Stimulated activated CD8-positive, alpha-beta memory T cell treated with anti-CD3 and anti-CD28 coated beads, Interleukin-2, amount 100 ng/mL, for 1 hour (primary cell): ENCODE results near the gene SLC39A5.
"Not testable (repeated sequence)": the region's sequence is repeated elsewhere in the genome, so short reads cannot be mapped to it uniquely, and the experiment has no call there.

Experiments used
- DNase-seq, 2 donors: peaks; one replicate each; pipeline ENCODE4 v3.0.0-alpha.2; 2020; ENCODE audit warnings: low read depth in 2 of 2

The SLC39A5 gene

DNA sequence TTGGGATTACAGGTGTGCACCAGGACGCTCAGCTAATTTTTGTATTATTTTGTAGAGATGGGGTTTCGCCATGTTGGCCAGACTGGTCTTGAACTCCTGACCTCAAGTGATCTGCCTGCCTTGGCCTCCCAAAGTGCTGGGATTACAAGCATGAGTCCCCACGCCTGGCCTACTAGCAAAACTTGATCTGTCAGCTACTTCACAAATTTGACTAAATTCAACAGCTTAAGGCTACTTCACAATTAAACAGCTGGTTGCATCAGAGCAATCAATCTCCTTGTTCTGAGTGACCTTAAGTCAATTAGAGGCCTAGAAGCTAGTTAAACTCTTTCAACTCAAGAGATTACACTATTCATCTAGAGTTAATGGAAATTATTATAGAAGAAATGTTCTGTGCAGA, 49.1 kb downstream of the SLC39A5 start:
- DNase-seq, result no peak

- DNase-seq, result no peak
Measured at GRCh38 chr12:56280849-56281248, 51.0 kb downstream of the SLC39A5 start.

DNA sequence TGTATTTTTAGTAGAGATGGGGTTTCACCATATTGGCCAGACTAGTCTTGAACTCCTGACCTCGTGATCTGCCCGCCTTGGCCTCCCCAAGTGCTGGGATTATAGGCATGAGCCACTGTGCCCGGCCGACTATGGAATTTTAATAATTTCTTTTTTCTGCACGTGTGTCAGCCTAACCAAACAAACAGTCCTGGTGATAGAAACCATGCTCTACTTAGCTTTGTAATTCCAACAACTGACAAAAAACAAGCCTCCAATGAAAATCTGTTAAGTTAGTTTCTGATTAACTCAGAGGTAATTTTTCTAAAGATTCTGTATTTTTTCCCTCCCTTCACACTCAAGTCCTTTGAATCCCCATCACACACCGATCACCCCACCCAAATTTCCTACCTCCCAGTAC, 52.2 kb downstream of the SLC39A5 start:
- no peak for DNase-seq

DNA sequence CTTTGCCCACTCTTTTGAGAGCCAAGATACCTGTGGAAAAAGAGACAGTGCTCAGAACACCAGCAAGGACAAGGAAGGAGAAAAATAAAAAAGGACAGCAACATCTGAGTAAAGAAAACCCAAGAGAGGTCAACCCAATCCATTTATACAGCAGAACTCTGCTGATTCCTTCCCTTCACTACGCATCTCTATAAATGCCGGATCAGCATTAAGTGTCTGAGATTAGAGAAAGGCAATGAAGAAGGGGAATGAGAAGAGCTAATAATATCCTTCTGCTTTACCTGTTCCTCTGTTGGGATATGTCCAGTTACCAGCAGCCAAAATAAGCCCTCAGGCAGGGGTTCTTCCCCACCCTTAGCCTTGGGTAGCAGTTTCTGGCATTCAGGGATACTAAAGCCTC, 52.7 kb downstream of the SLC39A5 start:
- DNase-seq, result no peak

DNA sequence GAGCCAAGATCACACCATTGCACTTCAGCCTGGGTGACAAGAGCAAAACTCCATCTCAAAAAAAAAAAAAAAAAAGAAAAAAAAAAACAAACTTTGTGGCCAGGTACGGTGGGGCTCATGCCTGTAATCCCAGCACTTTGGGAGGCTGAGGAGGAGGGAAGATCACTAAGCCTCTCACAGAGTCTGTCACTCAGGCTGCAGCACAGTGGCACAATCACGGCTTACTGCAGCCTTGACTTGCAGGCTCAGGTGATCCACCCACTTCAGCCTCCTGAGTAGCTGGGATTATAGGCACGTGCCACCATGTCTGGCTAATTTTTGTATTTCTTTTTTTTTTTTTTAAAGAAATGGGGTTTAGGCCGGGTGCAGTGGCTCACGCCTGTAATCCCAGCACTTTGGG, 54.4 kb downstream of the SLC39A5 start:
- not testable (repeated sequence) for DNase-seq

DNA sequence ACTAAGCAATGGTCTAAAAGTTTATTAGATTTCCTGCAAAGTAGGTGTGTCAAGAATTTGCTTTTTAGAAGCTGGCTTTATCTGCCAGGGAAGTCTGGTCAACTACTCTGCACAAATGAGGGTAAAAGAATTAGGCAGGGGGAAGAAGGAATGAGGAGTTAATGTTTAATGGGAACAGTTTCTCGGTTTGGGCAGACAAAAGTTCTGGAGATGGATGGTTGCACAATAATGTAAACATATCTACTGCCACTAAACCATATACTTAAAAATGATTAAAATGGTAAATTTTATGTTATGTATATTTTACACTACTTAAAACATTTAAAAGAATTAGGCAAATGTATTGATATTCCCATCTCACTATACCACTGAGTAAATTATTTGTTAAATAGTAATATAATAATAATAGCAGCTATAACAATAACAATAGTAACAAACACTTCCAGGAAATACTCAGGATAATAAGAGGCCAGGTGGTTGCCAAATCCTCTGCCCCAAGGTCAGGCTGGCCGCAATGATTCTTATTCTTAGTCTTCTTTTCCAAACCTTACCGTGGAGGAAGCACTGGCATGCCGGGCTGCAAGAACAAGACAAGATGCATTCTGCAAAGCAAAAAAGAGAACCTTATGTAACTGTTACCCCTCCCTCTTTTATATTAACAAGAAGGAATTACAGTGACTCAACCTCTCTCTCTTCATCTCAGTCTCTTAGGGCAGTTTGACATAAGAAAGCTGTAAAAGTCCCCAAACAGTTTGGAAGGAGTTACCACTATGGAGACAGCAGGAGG, 56.4 kb downstream of the SLC39A5 start:
- no peak for DNase-seq
